ENCODE data around the gene REC114.
"Not testable (repeated sequence)": the region's sequence is repeated elsewhere in the genome, so short reads cannot be mapped to it uniquely, and the experiment has no call there.

GRCh38 chr15:73577593-73577992 is 134.6 kb downstream of the REC114 start:
- TF ChIP-seq, protein P1, sequence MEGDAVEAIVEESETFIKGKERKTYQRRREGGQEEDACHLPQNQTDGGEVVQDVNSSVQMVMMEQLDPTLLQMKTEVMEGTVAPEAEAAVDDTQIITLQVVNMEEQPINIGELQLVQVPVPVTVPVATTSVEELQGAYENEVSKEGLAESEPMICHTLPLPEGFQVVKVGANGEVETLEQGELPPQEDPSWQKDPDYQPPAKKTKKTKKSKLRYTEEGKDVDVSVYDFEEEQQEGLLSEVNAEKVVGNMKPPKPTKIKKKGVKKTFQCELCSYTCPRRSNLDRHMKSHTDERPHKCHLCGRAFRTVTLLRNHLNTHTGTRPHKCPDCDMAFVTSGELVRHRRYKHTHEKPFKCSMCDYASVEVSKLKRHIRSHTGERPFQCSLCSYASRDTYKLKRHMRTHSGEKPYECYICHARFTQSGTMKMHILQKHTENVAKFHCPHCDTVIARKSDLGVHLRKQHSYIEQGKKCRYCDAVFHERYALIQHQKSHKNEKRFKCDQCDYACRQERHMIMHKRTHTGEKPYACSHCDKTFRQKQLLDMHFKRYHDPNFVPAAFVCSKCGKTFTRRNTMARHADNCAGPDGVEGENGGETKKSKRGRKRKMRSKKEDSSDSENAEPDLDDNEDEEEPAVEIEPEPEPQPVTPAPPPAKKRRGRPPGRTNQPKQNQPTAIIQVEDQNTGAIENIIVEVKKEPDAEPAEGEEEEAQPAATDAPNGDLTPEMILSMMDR (IDR thresholded peaks at IDR 0.05) = not testable (repeated sequence)
- not testable (repeated sequence) for TF ChIP-seq ZFX (IDR thresholded peaks at IDR 0.05; ENCODE audit: borderline replicate concordance)
